Neural progenitor cell (in vitro differentiated cells): ENCODE data around the gene C12orf42.

Experiments used
- CTCF ChIP-seq: fragments of 200-600 bp; sonication (generic); IDR thresholded peaks from 2 replicates; pipeline ENCODE4 v1.5.1; 2017; ENCODE audit warnings: antibody characterized with exemption, mild to moderate bottlenecking
- EZH2 ChIP-seq: fragments of 200-600 bp; sonication (generic); IDR thresholded peaks from 2 replicates; pipeline ENCODE4 v1.6.1; 2017; ENCODE audit warnings: antibody characterized with exemption, mild to moderate bottlenecking, moderate library complexity

GRCh38 chr12:103469719-103470118 lies 26.0 kb downstream of the C12orf42 start:
- no peak for TF ChIP-seq EZH2
- TF ChIP-seq CTCF, result no peak
